ENCODE results near the gene FGGY.
A peak's percentile ranks its signal among the peaks of the same experiment; 100 is the strongest.

FGGY gene

DNA sequence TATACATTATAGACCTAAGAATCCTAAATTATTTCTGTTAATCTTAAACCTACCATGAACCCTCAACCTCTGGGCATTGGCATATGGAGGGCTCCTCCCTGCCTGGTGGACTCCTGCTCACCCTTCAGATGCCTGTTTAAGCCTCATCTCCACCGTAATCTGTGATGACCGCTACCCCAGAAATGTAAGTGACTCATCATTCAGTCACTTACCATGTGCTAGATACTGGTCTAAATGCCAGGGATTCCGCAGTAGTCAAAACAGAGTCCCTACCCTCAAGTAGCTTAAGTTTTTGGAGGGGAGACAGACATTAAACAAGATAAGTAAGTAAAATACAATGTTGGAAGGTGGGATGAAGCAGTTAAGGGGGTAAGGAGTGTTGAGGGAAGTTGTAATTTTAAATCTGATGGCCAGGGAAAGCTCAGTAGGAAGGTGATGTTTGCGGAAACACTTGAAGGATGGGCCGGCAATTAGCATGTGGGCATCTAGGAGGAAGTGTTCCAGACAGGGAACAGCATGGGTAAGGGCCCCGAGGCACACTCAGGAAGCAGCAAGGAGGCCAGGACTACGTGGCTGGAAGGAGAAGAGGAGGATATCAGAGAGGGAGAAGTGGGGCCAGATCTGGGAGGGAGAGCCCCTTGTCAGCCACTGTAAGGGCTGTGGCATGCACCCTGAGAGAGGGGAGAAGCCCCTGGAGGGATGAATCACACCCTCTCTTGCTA is 376.1 kb downstream of the FGGY start:
- Histone ChIP-seq H3K4me3 (ENCODE audit: low read depth, low read length) (no peak overlapping the region), H3K9ac (ENCODE audit: low read depth, low read length) (no peak overlapping the region), H3K4me1 (ENCODE audit: control insufficient read depth, insufficient read depth, low read length) (peaks cover 30% of the 10 kb centered on the region), H3K27ac (ENCODE audit: low read depth, low read length) (no peak overlapping the region), H3K27me3 (ENCODE audit: control insufficient read depth, insufficient read depth, low read length) (no peaks in the 10 kb centered on the region), H3K9me3 (ENCODE audit: control insufficient read depth, insufficient read depth, low read length) (no peaks in the 10 kb centered on the region), H3K36me3 (ENCODE audit: control insufficient read depth, insufficient read depth, low read length) (no peaks in the 10 kb centered on the region)

DNA sequence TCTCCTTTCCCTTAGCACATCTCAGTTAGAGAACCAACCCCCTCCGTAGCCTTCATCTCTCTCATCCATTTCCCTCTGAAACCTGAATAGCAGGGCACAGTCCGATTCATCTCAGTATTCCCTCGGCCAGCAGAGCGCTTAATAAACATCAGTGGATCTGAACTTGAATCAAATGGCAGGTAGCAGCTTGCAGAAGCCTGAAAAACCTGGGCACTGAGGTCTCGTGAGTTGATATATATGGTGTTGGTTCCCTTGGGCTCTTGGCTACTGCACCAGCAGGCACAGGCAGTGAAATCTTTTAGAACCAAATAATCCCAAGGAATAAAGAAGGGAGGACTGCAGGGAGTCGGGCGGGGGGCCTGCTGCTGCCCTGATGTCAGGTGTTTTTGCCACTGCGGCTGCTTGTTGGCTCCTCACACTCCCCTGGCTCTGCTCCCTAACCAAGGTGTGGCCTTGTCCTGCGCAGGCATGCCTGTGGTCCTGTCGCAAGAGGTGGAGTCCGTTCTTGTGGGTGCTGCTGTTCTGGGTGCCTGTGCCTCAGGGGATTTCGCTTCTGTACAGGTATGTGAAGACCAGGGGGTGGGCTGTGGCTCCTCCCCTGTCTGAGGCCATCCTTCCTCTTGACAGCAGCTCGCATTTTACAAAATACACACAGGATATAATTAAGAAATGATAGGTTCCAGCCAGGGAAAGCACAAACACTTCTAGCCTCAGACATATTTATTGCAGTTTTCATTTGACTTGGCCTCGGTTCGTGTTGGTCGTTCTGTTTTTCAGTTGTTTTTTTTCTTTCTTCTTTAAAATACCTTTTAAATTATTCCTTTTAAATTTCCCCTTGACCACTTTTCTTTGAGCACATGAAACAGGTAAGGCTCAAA is 376.9 kb downstream of the FGGY start:
- H3K27me3 ChIP-seq (ENCODE audit: control insufficient read depth, insufficient read depth, low read length), result no peaks in the 10 kb centered on the region
- H3K4me1 ChIP-seq (ENCODE audit: control insufficient read depth, insufficient read depth, low read length), result peaks cover 38% of the 10 kb centered on the region
- no peak overlapping the region for H3K4me3 ChIP-seq (ENCODE audit: low read depth, low read length)
- H3K9me3 ChIP-seq (ENCODE audit: control insufficient read depth, insufficient read depth, low read length), result no peaks in the 10 kb centered on the region
- no peak overlapping the region for H3K9ac ChIP-seq (ENCODE audit: low read depth, low read length)
- no peak overlapping the region for H3K27ac ChIP-seq (ENCODE audit: low read depth, low read length)
- H3K36me3 ChIP-seq (ENCODE audit: control insufficient read depth, insufficient read depth, low read length), result no peaks in the 10 kb centered on the region

DNA sequence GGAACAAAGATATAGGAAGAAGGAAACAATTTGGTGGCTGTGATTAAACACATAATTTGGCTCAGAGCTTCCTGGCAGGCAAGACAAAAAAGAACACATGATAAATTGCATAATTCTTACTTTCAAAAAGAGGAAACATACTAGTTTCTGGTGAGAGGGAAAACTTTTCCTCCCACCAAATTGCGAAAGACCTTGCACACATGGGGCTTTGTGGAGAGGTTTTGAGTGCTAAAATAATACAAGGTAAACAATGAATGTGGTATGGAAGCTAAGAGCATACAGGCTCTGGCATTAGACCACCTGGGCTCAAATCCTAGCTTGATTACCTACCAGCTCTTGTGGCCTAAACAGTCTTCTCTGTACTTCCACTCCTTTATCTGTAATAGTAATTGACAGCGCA is 377.7 kb downstream of the FGGY start:
- Histone ChIP-seq H3K36me3 (ENCODE audit: control insufficient read depth, insufficient read depth, low read length) (no peaks in the 10 kb centered on the region), H3K4me3 (ENCODE audit: low read depth, low read length) (no peak overlapping the region), H3K27ac (ENCODE audit: low read depth, low read length) (no peak overlapping the region), H3K4me1 (ENCODE audit: control insufficient read depth, insufficient read depth, low read length) (peaks cover 41% of the 10 kb centered on the region), H3K9ac (ENCODE audit: low read depth, low read length) (no peak overlapping the region), H3K27me3 (ENCODE audit: control insufficient read depth, insufficient read depth, low read length) (no peaks in the 10 kb centered on the region), H3K9me3 (ENCODE audit: control insufficient read depth, insufficient read depth, low read length) (no peaks in the 10 kb centered on the region)

DNA sequence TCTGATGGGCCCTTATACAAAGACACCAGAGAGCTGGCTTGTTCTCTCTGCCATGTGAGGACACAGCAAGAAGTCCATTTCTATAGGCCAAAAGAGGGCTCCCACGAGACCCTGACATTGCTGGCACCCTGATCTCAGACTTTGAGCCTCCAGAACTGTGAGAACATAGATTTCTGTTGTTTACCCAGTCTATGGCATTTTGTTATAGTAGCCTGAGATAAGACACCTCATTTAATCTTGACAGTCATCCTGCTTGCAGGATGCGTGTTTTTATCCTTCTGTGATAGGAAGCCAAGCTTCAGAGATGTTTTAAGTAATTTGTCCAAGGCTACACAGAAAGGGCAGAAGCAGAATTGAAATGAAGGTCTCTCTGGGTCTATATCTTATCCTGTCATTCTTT is 379.0 kb downstream of the FGGY start:
- Histone ChIP-seq H3K4me1 (ENCODE audit: control insufficient read depth, insufficient read depth, low read length) (peaks cover 35% of the 10 kb centered on the region), H3K4me3 (ENCODE audit: low read depth, low read length) (no peak overlapping the region)

DNA sequence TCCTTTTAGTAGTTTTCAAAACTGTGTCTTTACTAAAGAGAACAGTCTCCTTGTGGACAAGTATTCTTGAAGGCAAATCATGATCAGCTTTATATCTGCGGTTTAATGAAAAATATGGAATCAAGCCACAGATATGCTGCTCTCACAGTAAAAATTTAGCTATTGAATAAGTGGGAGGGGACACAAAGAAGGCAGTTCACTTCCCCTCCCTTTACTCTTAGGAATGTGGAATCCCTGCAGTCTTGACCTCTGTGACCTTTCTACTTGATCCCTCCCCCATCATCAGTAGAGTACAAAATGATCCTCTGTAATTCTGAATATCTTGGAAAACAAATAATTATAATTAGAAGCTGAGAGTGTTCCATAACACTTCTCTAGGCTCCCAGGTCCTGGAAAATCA is 381.1 kb downstream of the FGGY start:
- H3K4me3 ChIP-seq (ENCODE audit: low read depth, low read length), result peak overlapping the region; percentile 32; the same call in 1 of the 2 replicates
- H3K4me1 ChIP-seq (ENCODE audit: control insufficient read depth, insufficient read depth, low read length), result peaks cover 46% of the 10 kb centered on the region
- no peaks in the 10 kb centered on the region for H3K36me3 ChIP-seq (ENCODE audit: control insufficient read depth, insufficient read depth, low read length)
- H3K9ac ChIP-seq (ENCODE audit: low read depth, low read length), result no peak overlapping the region
- H3K9me3 ChIP-seq (ENCODE audit: control insufficient read depth, insufficient read depth, low read length), result no peaks in the 10 kb centered on the region
- H3K27me3 ChIP-seq (ENCODE audit: control insufficient read depth, insufficient read depth, low read length), result no peaks in the 10 kb centered on the region
- peak overlapping the region; percentile 80 for H3K27ac ChIP-seq (ENCODE audit: low read depth, low read length)

More for the DNA sequence above, 379.0 kb downstream of the FGGY start:
- H3K27me3 ChIP-seq (ENCODE audit: control insufficient read depth, insufficient read depth, low read length), result no peaks in the 10 kb centered on the region
- H3K9me3 ChIP-seq (ENCODE audit: control insufficient read depth, insufficient read depth, low read length), result no peaks in the 10 kb centered on the region
- H3K36me3 ChIP-seq (ENCODE audit: control insufficient read depth, insufficient read depth, low read length), result no peaks in the 10 kb centered on the region
- no peak overlapping the region for H3K9ac ChIP-seq (ENCODE audit: low read depth, low read length)
- no peak overlapping the region for H3K27ac ChIP-seq (ENCODE audit: low read depth, low read length)

DNA sequence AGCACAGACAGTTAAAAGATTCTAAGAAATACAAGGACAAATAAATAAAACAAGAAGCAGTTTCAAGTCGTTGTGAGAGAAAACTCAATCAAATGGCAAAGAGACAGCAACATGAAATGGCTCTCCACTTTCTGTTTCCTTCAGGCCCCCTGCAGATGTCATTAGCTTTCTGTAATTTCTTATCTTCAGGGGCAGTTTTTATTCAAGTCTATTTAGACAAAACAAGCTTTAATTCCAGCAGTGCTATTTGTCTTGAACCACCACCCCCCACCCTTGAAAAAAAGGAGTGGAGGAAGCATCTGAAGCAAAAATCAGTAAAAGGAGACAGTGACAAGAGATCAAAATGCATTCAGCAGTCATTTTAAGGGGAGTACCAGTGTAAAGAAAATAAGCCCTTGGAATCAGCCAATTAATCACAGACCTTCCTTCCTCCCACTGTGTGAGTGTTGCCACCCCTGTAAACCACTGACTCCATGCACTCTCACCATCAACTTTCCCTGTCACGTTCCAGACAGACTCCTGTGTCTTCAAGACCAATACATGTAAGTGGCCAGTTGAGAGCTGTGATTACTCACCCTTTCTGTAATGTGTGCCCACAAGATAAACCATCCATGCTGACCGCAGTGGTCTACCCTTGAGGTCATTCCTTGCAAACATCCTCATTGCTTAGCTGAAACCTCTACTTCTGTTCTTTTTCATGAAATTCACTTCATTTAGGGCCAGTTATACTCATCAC is 381.8 kb downstream of the FGGY start:
- no peaks in the 10 kb centered on the region for H3K27me3 ChIP-seq (ENCODE audit: control insufficient read depth, insufficient read depth, low read length)
- peaks cover 41% of the 10 kb centered on the region for H3K4me1 ChIP-seq (ENCODE audit: control insufficient read depth, insufficient read depth, low read length)
- peak overlapping the region; percentile 80 for H3K27ac ChIP-seq (ENCODE audit: low read depth, low read length)
- H3K4me3 ChIP-seq (ENCODE audit: low read depth, low read length), result peak overlapping the region; percentile 32; the same call in 1 of the 2 replicates
- H3K9me3 ChIP-seq (ENCODE audit: control insufficient read depth, insufficient read depth, low read length), result no peaks in the 10 kb centered on the region
- H3K36me3 ChIP-seq (ENCODE audit: control insufficient read depth, insufficient read depth, low read length), result no peaks in the 10 kb centered on the region
- no peak overlapping the region for H3K9ac ChIP-seq (ENCODE audit: low read depth, low read length)

DNA sequence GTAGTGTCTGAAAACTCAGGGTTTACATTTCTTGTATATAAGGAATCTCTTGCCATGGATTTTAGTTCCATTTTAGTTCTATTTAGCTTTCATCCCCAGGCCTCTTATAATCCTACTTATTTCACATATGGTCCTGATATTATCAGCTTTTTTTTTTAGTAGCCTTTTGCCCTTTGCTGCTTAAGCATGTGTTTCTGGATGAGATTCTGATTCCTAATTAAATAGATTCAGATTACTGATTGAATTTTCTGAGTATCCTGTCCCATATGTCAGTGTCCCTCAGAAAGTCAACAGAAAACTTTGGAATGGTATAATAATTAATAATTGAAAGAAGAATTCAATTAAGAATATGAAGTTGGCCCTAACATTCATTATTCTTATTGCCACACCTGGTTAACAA is 383.1 kb downstream of the FGGY start:
- Histone ChIP-seq H3K4me1 (ENCODE audit: control insufficient read depth, insufficient read depth, low read length) (peaks cover 37% of the 10 kb centered on the region), H3K27ac (ENCODE audit: low read depth, low read length) (no peak overlapping the region), H3K36me3 (ENCODE audit: control insufficient read depth, insufficient read depth, low read length) (no peaks in the 10 kb centered on the region), H3K27me3 (ENCODE audit: control insufficient read depth, insufficient read depth, low read length) (no peaks in the 10 kb centered on the region), H3K4me3 (ENCODE audit: low read depth, low read length) (no peak overlapping the region), H3K9ac (ENCODE audit: low read depth, low read length) (no peak overlapping the region), H3K9me3 (ENCODE audit: control insufficient read depth, insufficient read depth, low read length) (no peaks in the 10 kb centered on the region)

DNA sequence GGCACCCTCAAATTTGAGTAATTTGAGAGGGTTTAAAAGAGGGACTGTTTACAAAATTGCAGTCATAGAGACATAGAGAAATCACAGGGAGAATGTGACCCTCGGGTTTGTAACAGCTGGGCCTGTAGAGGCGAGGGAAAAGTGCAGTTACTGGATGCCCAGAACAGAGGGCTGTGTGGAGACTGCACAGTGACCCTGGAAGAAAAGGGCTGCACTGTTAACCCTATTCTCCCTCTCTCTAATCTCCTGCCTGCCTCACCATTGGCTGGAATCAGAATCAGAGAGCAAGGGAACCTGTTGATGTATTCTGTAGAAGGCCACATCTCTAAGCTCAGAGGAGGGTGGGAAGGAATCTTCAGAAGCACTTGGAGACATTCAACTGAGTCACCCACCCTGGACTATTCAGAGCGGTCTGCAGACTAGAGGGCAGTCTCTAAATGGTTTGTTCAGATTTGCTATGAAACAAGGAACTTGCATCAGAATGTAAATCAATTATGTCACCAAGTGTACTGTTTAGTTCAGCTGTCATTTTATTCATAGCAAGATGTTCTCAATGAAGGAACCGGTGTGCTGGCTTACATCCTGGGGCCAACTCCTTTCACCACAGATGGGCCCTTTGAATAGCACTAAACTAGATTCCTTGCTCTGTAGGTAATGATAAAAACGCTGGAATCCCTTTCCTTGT is 385.6 kb downstream of the FGGY start:
- Histone ChIP-seq H3K27ac (ENCODE audit: low read depth, low read length) (no peak overlapping the region), H3K4me1 (ENCODE audit: control insufficient read depth, insufficient read depth, low read length) (peaks cover 39% of the 10 kb centered on the region), H3K27me3 (ENCODE audit: control insufficient read depth, insufficient read depth, low read length) (no peaks in the 10 kb centered on the region), H3K9me3 (ENCODE audit: control insufficient read depth, insufficient read depth, low read length) (no peaks in the 10 kb centered on the region), H3K9ac (ENCODE audit: low read depth, low read length) (no peak overlapping the region), H3K36me3 (ENCODE audit: control insufficient read depth, insufficient read depth, low read length) (no peaks in the 10 kb centered on the region), H3K4me3 (ENCODE audit: low read depth, low read length) (no peak overlapping the region)

DNA sequence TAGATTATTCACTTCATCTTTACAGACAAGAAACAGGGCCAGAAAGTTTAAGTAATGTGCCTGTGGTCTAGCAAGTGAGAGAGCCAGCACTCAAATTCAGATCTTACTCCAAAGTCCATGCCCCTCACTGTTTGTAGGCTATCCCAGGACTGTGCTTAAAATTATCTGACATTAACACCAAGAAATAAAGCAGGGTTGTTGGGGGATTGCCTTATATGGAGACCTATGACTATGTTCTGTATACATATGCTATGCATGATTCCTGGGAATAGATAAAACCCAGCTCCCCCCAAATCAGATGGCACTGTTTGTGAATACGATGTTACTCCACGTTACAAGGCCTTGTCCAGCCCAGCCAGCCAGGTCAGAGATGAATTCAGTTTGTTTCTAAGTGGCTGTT is 386.3 kb downstream of the FGGY start:
- Histone ChIP-seq H3K9ac (ENCODE audit: low read depth, low read length) (no peak overlapping the region), H3K4me1 (ENCODE audit: control insufficient read depth, insufficient read depth, low read length) (peaks cover 33% of the 10 kb centered on the region), H3K4me3 (ENCODE audit: low read depth, low read length) (no peak overlapping the region), H3K36me3 (ENCODE audit: control insufficient read depth, insufficient read depth, low read length) (no peaks in the 10 kb centered on the region), H3K9me3 (ENCODE audit: control insufficient read depth, insufficient read depth, low read length) (no peaks in the 10 kb centered on the region), H3K27me3 (ENCODE audit: control insufficient read depth, insufficient read depth, low read length) (no peaks in the 10 kb centered on the region), H3K27ac (ENCODE audit: low read depth, low read length) (no peak overlapping the region)

DNA sequence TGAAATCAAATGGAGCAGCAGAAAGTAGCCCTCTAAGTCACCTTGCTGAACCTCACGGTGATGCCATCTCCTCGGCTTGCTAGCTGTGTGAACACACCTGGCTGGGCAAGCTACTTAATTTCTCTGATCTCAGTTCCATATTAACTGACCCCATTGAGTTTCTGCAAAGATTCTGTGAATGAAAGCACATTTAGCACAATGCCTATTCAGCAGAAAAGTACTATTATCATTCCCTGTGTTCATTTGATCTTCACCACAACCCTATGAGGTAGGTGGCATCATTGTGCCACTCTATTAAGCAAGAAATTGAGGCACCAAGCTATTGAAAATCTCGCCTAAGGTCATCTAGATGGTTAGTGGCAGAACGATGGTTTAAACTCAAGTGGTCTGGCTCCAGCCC is 387.8 kb downstream of the FGGY start:
- Histone ChIP-seq H3K27me3 (ENCODE audit: control insufficient read depth, insufficient read depth, low read length) (no peaks in the 10 kb centered on the region), H3K9me3 (ENCODE audit: control insufficient read depth, insufficient read depth, low read length) (no peaks in the 10 kb centered on the region), H3K4me3 (ENCODE audit: low read depth, low read length) (no peak overlapping the region), H3K36me3 (ENCODE audit: control insufficient read depth, insufficient read depth, low read length) (no peaks in the 10 kb centered on the region), H3K27ac (ENCODE audit: low read depth, low read length) (no peak overlapping the region), H3K9ac (ENCODE audit: low read depth, low read length) (no peak overlapping the region), H3K4me1 (ENCODE audit: control insufficient read depth, insufficient read depth, low read length) (peaks cover 22% of the 10 kb centered on the region)
